Measurements from ENCODE around the gene SAMD14. TPM values are rescaled to one million over a fixed set of nuclear protein-coding genes. Genes with fewer than 3 reads are reported as not detected.

SAMD14 gene
- total and polyA plus RNA-seq, 9 donors: 0.36 to 4.9 (median 1.7) TPM

GRCh38 chr17:50080827-50081226, 49.1 kb downstream of the SAMD14 start:
- Histone ChIP-seq H3K4me1 (ENCODE audit: insufficient read depth) (no peaks in the 10 kb centered on the region), H3K27ac (no peak overlapping the region), H3K27me3 (no peaks in the 10 kb centered on the region), H3K36me3 (peaks cover 2% of the 10 kb centered on the region), H3K4me3 (no peak overlapping the region), H3K9me3 (no peaks in the 10 kb centered on the region)
- intact Hi-C loops (cut with DNase I): no loop called here
- DNase-seq: no peak
- 91 to 94% (median 93%) methylated on average over 7 of the region's 7 CpGs for WGBS, 3 donors
- TF ChIP-seq CTCF (IDR thresholded peaks at IDR 0.05) (no peak), EP300 (IDR thresholded peaks at IDR 0.05) (no peak), POLR2A (IDR thresholded peaks at IDR 0.05) (no peak)

GRCh38 chr17:50080096-50080480, 49.9 kb downstream of the SAMD14 start:
- no peak overlapping the region for H3K4me3 ChIP-seq
- TF ChIP-seq CTCF (IDR thresholded peaks at IDR 0.05): no peak
- TF ChIP-seq POLR2A (IDR thresholded peaks at IDR 0.05): no peak
- TF ChIP-seq EP300 (IDR thresholded peaks at IDR 0.05): no peak
- no peaks in the 10 kb centered on the region for H3K27me3 ChIP-seq
- no peaks in the 10 kb centered on the region for H3K9me3 ChIP-seq
- H3K4me1 ChIP-seq (ENCODE audit: insufficient read depth): no peaks in the 10 kb centered on the region
- peaks cover 2% of the 10 kb centered on the region for H3K36me3 ChIP-seq
- DNase-seq: no peak
- intact Hi-C loops (cut with DNase I): no loop called here
- 82 to 91% (median 88%) methylated on average over 11 of the region's 11 CpGs for WGBS, 3 donors
- no peak overlapping the region for H3K27ac ChIP-seq

- H3K27me3 ChIP-seq: no peaks in the 10 kb centered on the region
- H3K4me3 ChIP-seq: no peak overlapping the region
- WGBS, 3 donors: 77 to 78% (median 77%) methylated on average over 12 of the region's 12 CpGs
- DNase-seq: peak in 1 of 5 donors; percentile 43
- H3K4me1 ChIP-seq (ENCODE audit: insufficient read depth): no peaks in the 10 kb centered on the region
- no peak overlapping the region for H3K27ac ChIP-seq
- H3K36me3 ChIP-seq: peaks cover 2% of the 10 kb centered on the region
- intact Hi-C loops (cut with DNase I): no loop called here
- TF ChIP-seq EP300 (IDR thresholded peaks at IDR 0.05) (no peak), CTCF (IDR thresholded peaks at IDR 0.05) (no peak), POLR2A (IDR thresholded peaks at IDR 0.05) (no peak)
- no peaks in the 10 kb centered on the region for H3K9me3 ChIP-seq
Observed at GRCh38 chr17:50079334-50080095, 50.4 kb downstream of the SAMD14 start.

- TF ChIP-seq POLR2A (IDR thresholded peaks at IDR 0.05) (no peak), CTCF (IDR thresholded peaks at IDR 0.05) (no peak), EP300 (IDR thresholded peaks at IDR 0.05) (no peak)
- Histone ChIP-seq H3K9me3 (no peaks in the 10 kb centered on the region), H3K27me3 (no peaks in the 10 kb centered on the region), H3K4me1 (ENCODE audit: insufficient read depth) (no peaks in the 10 kb centered on the region), H3K36me3 (peaks cover 2% of the 10 kb centered on the region), H3K4me3 (no peak overlapping the region), H3K27ac (no peak overlapping the region)
- intact Hi-C loops (cut with DNase I): no loop called here
- WGBS, 3 donors: 93 to 97% (median 93%) methylated on average over 4 of the region's 4 CpGs
- DNase-seq: no peak
Observed at GRCh38 chr17:50078430-50078829, 51.5 kb downstream of the SAMD14 start.

All from ovary (tissue), 9 donors.